ENCODE results near the gene GRID2.

The GRID2 gene

GRCh38 chr4:93178279-93178678, 874.5 kb downstream of the GRID2 start:
- in situ Hi-C loops (cut with HindIII; ENCODE audit: low sequenced_read_pairs): no loop called here

GRCh38 chr4:93179044-93179443, 875.3 kb downstream of the GRID2 start:
- in situ Hi-C loops (cut with HindIII; ENCODE audit: low sequenced_read_pairs): no loop called here

GRCh38 chr4:93182722-93183121, 879.0 kb downstream of the GRID2 start:
- in situ Hi-C loops (cut with HindIII; ENCODE audit: low sequenced_read_pairs): no loop called here

DNA sequence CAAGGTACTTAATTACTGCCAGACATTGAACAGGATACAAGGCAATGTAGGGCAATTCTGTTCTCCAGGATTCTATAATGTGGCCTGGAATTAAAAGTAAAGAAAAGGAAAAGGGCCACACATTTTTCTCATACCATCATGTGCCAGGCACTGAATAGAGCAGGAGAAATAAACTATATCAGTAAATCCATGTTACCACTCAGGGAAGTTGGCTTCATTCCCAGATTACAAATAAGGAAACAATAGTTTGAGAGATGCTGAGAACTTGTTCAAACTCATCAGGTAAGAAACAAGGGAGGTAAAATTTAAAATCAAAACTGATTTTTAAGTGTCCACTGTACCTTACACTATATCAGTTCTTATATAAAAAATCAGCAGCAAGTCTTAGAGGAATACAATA, 879.8 kb downstream of the GRID2 start:
- in situ Hi-C loops (cut with HindIII; ENCODE audit: low sequenced_read_pairs): no loop called here

GRCh38 chr4:93184053-93184452, 880.3 kb downstream of the GRID2 start:
- in situ Hi-C loops (cut with HindIII; ENCODE audit: low sequenced_read_pairs): no loop called here

DNA sequence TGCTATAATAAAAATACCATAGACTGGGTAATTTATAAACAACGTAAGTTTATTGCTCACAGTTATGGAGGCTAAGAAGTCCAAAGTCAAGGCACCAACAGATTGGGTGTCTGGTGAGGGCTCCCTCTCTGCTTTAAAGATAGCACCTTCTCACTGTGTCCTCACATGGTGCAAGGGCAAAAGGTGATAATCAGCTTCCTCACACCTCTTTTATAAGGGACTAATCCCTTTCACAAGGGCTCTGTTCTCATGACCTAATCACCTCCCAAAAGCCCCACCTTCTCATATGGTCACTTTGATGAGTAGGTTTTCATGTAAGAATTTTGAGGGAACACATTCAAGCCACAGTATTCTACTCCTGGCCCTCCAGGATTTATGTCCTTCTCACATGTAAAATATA, 883.1 kb downstream of the GRID2 start:
- in situ Hi-C loops (cut with HindIII; ENCODE audit: low sequenced_read_pairs): no loop called here

GRCh38 chr4:93187466-93187865, 883.7 kb downstream of the GRID2 start:
- in situ Hi-C loops (cut with HindIII; ENCODE audit: low sequenced_read_pairs): no loop called here

DNA sequence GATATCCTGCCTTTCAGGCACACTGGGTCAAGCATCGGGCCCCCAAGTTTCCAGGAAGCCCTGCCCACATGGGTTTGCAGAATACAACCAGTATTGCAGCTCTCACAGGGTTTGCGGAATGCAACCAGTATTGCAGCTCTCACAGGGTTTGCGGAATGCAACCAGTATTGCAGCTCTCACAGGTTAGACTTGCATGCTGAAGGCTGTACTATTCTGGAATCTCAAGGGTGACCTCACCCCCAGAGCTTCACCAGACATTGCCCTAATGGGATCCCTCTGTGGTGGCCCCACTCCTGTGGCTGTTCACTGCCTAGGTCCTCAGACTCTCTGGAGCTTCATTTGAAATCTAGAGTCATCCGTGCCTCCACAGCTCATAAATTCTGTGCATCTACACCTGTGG, 884.1 kb downstream of the GRID2 start:
- in situ Hi-C loops (cut with HindIII; ENCODE audit: low sequenced_read_pairs): no loop called here

DNA sequence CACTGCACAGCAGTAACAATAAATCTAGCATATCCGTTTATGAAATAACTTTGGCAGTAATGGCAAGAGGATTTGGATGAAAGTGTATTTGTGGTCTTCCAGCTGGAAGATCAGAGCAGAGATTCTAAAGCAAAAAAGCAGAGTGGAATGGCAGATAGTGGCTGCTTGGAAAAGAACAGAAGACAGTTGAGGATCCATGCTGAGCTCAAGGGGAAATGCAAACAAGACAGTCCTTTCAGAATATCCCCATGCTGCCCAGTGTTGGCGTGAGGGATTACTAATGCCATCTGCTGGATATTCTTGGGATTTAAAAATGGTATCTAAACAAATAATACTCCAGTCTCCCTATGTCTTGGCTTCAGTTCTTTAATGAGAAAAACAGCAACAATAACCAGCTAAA, 895.7 kb downstream of the GRID2 start:
- in situ Hi-C loops (cut with HindIII; ENCODE audit: low sequenced_read_pairs): no loop called here

GRCh38 chr4:93201471-93202096, 897.8 kb downstream of the GRID2 start:
- in situ Hi-C loops (cut with HindIII; ENCODE audit: low sequenced_read_pairs): no loop called here

DNA sequence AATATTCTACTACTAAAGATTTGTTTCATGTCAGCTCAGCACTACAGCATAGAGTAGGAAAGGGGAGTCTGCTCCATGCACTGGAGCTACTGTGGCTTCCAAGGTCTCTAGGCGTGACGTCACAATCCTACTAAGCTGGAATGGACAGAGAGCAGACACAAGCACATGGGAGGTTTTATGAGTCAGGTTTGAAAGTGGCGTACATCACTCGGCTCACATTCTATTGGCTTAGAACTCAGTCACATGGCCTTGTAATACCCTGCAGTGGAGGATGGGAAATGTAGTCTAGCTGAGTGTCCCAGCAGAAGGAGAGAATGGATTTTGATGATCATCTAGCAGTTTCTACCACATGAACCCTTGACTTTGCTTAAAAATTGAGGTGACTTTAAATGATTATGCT, 899.9 kb downstream of the GRID2 start:
- in situ Hi-C loops (cut with HindIII; ENCODE audit: low sequenced_read_pairs): no loop called here

- in situ Hi-C loops (cut with HindIII; ENCODE audit: low sequenced_read_pairs): no loop called here
Measured at GRCh38 chr4:93212250-93212649, 908.5 kb downstream of the GRID2 start.

GRCh38 chr4:93216646-93217045, 912.9 kb downstream of the GRID2 start:
- in situ Hi-C loops (cut with HindIII; ENCODE audit: low sequenced_read_pairs): no loop called here

GRCh38 chr4:93217431-93217830, 913.7 kb downstream of the GRID2 start:
- in situ Hi-C loops (cut with HindIII; ENCODE audit: low sequenced_read_pairs): no loop called here

DNA sequence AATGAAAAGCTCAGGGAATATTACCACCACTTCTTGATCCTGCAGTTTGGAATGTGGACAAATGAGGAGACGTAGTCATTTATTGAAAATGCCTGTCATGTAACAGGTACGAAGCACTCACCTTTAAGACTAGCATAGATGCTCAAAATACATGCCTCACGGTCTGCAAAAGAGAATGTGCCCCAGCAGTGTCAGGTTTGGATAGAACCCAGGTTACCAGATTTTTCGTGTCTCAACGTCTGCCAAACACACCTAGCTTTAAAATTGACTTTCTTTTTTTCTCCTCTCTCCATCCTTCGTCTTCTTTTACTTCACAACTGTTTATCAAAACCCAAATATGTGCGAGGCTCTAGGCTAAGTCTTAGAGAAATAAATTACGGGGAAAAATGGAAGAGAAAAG, 918.0 kb downstream of the GRID2 start:
- in situ Hi-C loops (cut with HindIII; ENCODE audit: low sequenced_read_pairs): loop anchor here (5.0 kb wide), 1 partner anchor 56 kb away; no protein-coding TSS in a partner anchor

- in situ Hi-C loops (cut with HindIII; ENCODE audit: low sequenced_read_pairs): no loop called here
Measured at GRCh38 chr4:93228021-93228420, 924.3 kb downstream of the GRID2 start.

DNA sequence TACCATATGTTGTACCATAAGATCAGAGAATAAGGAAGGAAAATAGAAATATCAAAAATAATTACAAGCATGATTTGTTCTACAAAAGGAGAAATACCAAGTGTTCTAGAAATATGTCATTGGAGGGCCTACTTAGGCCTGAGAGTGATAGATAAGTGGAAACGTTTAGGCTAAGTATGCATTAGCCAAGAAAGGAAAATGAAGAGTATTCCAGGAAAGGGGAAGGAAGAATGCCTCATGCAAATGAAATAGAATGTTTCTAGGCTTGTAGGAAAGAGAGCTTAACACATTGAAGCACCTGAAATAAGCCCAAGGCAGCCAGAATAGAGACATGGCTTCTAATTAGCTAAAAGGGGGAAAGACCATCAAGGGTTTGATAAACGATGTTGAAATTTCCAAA, 929.1 kb downstream of the GRID2 start:
- in situ Hi-C loops (cut with HindIII; ENCODE audit: low sequenced_read_pairs): no loop called here

DNA sequence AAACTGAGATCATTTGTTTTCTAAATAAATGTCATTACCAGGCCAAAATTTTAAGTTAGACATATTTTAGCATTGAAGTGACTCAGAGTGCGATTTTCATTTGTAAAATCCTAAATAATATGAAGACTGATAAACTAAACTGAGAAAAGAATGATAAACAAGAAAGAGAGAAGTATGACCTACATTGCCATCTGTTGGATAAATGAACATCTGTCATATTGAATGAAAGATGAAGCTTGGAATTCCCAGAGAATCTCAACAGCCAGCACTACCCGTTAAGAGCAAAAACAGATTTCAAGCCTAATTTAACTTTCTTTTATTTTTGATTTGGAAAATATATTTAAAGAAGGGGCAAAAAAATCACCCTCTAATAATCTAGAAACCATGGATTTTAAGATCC, 933.8 kb downstream of the GRID2 start:
- in situ Hi-C loops (cut with HindIII; ENCODE audit: low sequenced_read_pairs): no loop called here

- in situ Hi-C loops (cut with HindIII; ENCODE audit: low sequenced_read_pairs): no loop called here
Measured at GRCh38 chr4:93243262-93243661, 939.5 kb downstream of the GRID2 start.

GRCh38 chr4:93261207-93261606, 957.4 kb downstream of the GRID2 start:
- in situ Hi-C loops (cut with HindIII; ENCODE audit: low sequenced_read_pairs): no loop called here

- in situ Hi-C loops (cut with HindIII; ENCODE audit: low sequenced_read_pairs): no loop called here
Measured at GRCh38 chr4:93263166-93263565, 959.4 kb downstream of the GRID2 start.

GRCh38 chr4:93267747-93268146, 964.0 kb downstream of the GRID2 start:
- in situ Hi-C loops (cut with HindIII; ENCODE audit: low sequenced_read_pairs): no loop called here

DNA sequence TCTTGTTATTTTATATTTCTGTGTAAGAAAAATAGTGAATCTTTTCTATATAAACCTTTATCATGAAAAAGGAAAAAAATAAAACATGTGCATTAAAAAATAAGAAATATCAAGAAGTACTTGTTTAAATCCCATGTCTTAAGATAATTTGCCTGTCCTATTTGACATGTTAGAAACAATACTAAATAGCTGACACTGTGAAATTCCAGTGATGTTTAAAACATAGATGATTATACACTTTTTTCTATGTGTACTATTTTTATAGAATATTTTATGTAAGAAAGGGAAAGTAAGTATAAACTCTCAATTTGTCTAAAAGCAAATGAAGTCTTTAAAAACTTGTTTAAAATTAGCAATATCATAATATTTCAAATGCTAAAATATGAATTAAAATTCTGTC, 981.6 kb downstream of the GRID2 start:
- in situ Hi-C loops (cut with HindIII; ENCODE audit: low sequenced_read_pairs): no loop called here
